NCI-H1417 treated with DMSO at 0.1 percent for 48 hours (cell line): ENCODE data around the gene MYL7.
A peak's percentile ranks its signal among the peaks of the same experiment; 100 is the strongest.
"Not testable (repeated sequence)": the region's sequence is repeated elsewhere in the genome, so short reads cannot be mapped to it uniquely, and the experiment has no call there.

ENCODE experiments used
- DNase-seq: peaks from one replicate; lab custom pipeline; 2025; lab: John Stamatoyannopoulos, UW

The MYL7 gene

DNA sequence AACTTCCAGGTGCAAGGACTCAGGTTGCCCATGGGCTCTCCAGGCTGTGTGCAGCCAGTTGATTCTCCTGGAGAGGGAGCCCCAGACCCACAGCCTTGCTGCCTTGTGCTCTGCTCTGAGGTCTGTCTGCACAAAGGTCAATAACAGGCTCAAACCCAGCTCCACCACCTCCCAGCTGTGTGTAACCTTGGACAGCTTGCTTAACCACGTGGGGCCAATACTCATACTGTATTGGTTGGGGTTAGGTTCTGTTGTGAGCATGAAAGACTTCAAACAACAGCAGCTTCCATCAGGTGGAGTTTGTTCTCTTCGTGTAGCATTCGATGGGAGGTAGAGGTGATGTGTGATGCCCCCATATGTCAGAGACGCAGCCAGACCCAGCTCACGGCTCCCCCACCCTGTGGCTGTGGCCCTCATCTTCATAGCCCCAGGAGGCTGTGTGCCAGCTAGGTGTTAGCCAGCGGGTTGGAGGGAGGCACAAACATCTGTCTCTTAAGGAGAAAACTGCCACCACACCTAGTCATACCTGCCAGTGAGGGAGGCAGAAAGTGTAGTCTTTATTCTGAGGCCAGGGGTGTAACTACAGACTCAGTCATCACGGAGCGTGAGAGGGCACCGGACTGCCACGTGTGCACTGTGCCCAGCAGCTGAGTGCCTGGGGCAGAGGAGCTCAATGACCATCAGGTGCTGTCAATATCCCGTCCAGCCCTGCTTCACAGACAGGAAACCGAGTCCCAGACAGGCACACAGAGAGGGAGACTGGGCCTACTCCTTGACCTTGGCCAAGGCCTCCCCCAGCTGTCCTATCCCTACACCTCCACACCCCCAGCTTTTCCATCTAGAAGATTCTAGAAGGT, 9.7 kb downstream of the MYL7 start:
- DNase-seq, result no peak

GRCh38 chr7:44128721-44129582, 12.2 kb downstream of the MYL7 start:
- no peak for DNase-seq

DNA sequence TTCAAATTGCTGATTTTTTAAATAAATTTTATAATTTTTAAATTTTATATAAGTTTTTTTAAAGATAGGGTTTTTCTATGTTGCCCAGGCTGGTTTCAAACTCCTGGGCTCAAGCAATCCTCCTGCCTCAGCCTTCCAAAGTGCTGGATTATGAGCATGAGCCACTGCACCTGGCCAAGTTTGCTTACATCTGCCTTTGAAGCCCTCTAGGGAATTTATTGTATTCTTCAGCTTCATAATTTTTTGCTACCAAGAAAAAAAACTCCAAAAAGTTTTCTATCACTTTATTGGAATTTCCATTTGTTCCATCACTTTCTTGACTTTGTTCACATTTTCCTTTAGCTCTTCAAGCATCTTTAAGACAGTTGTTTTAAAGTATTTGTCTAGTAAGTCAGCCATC, 14.0 kb downstream of the MYL7 start:
- no peak for DNase-seq

GRCh38 chr7:44126574-44126973, 14.6 kb downstream of the MYL7 start:
- not testable (repeated sequence) for DNase-seq

DNA sequence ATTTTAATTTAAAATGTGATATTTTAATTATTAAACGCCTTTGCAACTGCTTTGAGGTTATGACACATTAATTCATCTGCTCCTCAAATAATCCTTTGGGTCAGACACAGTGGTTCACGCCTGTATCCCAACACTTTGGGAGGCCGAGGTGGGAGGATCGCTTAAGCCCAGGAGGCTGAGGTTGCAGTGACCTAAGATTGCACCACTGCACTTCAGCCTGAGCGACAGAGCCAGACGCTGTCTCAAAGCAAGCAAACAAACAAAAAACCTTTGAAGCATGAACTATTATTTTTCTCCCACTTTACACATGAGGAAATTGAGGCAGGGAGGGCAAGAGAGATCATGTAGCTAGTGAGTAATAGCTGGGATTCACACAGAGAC, 16.3 kb downstream of the MYL7 start:
- DNase-seq, result no peak

DNA sequence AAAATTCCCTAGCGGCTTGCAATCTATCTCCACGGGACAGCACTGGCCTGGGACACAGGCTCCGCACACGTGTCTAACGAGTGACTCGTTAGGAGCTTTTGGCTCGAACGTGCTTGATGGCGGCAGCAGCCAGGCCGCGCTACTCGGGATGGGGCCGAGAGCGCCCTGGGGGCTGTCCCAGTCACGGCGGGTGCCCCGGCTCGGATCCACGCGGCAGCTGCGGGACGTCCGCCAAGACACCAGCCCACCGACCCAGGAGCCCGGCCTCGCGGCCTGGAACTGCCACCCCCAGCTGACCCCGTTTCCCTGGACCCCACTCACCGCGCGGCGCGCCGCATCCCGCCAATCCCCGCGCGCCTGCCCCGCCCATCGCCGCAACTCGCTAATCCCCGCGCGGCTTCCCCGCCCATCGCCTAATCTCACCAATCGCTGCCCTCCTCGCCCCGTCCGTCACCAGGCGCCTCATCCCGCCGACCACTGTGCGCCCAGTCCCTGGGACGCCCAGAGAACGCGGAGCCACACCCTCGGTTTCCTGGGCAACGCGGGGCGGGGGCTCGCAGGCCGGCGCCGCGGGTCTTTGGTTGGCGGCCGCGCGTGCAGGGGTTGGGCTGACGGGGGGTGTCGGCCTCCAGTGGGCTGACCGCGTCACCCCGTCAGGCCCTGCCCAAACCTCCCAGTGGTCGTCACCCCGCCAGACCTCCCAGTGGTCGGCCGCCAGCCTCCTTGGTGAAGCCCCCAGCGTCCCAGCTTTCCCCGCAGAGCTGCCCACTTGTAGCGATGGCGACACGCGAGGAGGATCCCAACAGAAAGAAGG, 17.7 kb downstream of the MYL7 start, which contains the start of gene POLD2:
POLD2 (minus strand) TSS at position 359 of the 814 bp plus-strand sequence. CDS start 1,495 bp downstream, outside the sequence.
- peak; percentile 89 for DNase-seq

- DNase-seq, result no peak
Observed at GRCh38 chr7:44122529-44122928, 18.6 kb downstream of the MYL7 start.

DNA sequence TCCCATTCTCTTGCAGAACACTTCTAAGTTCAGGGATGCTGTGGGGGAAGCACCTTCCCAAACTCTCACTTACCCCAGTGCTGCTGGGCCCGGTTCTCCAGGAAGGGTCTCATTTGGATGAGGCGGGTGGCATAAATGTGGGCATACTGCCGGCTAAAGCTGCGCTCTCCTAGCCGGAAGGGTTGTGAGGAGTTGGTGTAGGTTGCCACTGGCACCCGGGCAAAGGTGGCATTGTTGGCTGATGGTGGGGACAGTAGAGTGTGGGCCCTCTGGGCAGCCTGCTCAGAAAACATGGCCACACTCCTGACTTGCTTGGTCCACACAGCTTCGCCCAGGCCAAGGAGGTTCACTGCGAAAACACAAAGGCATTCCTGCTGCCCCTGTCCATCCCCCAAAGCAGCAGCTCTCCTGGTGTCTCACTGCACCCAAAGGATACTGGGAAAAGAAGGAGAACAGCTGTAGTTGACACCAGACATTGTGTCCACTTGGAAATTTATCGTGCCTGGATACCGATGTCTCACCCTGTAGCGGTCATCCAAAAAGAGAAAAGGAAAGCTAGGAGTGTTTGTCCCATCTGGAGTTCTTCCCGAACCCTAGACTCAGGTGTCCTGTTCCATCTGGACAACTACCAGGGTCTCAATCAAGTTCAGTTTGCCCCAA, 19.2 kb downstream of the MYL7 start:
- DNase-seq, result no peak

- no peak for DNase-seq
Observed at GRCh38 chr7:44120395-44120794, 20.7 kb downstream of the MYL7 start.

GRCh38 chr7:44119829-44120380, 21.2 kb downstream of the MYL7 start:
- DNase-seq, result no peak

- no peak for DNase-seq
Observed at GRCh38 chr7:44117801-44118429, 23.2 kb downstream of the MYL7 start.

- DNase-seq, result no peak
Observed at GRCh38 chr7:44116789-44117666, 24.1 kb downstream of the MYL7 start.

DNA sequence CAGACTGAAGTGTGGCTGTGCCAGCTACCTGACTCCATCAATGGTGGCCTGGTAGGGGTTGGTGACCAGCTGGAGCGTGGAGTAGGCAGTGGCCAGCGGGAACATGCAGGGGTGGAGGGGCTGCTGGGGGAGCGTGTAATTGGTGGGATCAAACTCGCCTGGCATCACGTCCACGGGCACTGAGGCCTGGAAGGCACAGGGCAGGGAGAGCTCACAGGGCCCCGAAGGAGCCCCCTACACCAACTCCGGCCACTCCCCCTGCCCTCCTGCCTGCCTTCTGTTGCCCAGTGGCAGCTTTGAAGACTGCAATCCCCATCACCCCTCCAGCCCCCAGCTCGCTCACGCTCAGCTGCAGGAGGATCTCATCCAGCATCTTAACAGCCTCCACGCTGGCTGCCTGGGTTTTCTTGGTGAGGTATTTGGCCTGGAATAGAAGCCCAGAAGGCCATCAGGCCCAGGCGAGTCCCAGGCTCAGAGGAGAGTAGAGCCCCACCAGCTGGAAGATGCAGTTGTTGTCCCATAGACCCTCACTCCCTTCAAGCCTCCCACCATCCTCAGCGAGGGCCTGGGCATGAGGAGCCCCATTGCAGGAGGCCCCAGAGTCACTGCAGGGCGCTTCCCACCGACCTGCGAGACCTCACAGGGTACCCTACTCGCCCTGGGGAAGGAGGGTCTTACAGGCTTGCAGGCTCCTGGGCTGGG, 24.9 kb downstream of the MYL7 start:
- DNase-seq, result no peak

DNA sequence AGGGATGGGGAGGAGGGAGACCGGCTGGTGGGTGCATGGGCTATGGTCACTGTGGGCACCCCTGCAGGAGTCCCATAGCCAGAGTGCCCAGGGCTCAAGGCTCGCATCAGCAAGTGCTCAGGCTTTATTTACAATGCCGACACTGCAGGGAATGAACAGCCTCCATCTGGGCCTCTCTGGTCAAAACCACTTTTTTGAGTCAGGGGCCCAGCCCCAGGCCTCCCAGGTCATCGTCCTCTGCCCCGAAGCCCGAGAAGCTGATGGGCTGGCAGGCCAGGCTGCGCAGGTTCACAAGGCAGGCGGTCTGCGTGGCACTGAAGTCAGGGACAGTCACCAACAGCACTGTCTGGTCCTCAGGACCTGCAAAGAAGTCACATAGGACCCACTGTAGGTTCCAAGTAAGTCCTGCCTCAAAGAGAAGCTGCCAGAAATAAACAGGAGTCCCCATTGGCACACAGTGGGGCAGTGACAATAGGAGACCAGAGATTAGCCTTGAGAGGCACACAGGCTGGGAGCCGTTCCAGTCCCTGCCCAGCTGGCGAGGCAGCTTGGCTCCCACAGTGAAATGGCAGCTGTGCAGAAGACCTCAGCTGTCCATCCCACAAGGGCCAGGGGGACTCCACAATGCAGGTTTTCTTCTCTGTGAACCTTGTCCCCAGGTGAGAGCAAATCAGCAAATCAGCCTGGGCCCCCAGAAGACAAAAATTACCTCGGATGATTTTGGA, 26.4 kb downstream of the MYL7 start:
- no peak for DNase-seq

DNA sequence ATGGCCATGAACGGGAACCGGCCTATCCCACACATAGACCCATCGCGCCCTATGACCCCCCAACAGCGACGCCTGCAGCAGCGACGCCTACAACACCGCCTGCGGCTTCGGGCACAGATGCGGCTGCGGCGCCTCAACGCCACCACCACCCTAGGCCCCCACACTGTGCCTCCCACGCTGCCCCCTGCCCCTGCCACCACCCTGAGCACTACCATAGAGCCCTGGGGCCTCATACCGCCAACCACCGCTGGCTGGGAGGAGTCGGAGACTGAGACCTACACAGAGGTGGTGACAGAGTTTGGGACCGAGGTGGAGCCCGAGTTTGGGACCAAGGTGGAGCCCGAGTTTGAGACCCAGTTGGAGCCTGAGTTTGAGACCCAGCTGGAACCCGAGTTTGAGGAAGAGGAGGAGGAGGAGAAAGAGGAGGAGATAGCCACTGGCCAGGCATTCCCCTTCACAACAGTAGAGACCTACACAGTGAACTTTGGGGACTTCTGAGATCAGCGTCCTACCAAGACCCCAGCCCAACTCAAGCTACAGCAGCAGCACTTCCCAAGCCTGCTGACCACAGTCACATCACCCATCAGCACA, 27.3 kb downstream of the MYL7 start:
- no peak for DNase-seq

DNA sequence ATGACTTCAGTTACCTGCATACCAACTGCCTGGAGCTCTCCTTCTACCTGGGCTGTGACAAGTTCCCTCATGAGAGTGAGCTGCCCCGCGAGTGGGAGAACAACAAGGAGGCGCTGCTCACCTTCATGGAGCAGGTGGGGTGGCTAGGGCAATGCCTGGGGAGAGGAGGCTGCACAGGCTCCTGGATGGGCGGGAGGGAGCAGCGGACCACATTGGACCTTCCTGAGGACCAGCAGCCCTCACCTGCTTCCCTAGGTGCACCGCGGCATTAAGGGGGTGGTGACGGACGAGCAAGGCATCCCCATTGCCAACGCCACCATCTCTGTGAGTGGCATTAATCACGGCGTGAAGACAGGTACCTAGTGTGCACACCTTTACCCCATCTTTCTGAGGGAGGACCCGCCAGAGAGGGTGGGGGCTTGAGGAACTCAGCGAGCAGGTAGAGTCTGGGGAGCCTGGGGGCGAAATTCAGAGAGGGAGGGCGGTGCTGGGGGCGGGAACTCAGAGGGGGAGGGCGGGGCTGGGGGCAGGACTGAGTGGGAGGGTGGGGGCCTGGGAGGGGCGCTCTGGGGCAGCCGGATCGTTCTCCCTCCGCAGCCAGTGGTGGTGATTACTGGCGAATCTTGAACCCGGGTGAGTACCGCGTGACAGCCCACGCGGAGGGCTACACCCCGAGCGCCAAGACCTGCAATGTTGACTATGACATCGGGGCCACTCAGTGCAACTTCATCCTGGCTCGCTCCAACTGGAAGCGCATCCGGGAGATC, 28.0 kb downstream of the MYL7 start:
- no peak for DNase-seq
